ENCODE results near the gene SSTR5.

Gene SSTR5

GRCh38 chr16:1059310-1059709 is 13.2 kb upstream of the SSTR5 start:
- no peaks in the 10 kb centered on the region for H3K36me3 ChIP-seq (ENCODE audit: control insufficient read depth in 1 of 2, insufficient read depth in 2 of 2, low read depth in 1 of 2, low read length in 2 of 2)
- no peak for DNase-seq
- H3K14ac ChIP-seq (ENCODE audit: low read length in 2 of 2) = no peak overlapping the region
- no peak overlapping the region for H3K27ac ChIP-seq (ENCODE audit: low read length, poor library complexity, severe bottlenecking)
- H2AK5ac ChIP-seq (ENCODE audit: low read length, severe bottlenecking) = no peak overlapping the region
- no peak overlapping the region for H3K4me2 ChIP-seq (ENCODE audit: low read length, poor library complexity, severe bottlenecking)
- H3K27me3 ChIP-seq (ENCODE audit: control insufficient read depth in 1 of 2, insufficient read depth in 1 of 2, low read length in 2 of 2) = peaks cover 0 to 24% of the 10 kb centered on the region in 2 experiments
- no peak overlapping the region for H2AFZ ChIP-seq (ENCODE audit: low read depth, low read length)
- no peak overlapping the region for H4K8ac ChIP-seq (ENCODE audit: low read length)
- no peak overlapping the region for H3K18ac ChIP-seq (ENCODE audit: low read depth in 1 of 2, low read length in 2 of 2)
- no peak overlapping the region for H3K4me3 ChIP-seq (ENCODE audit: insufficient read depth in 1 of 2, low read depth in 1 of 2, low read length in 2 of 2)
- H2BK120ac ChIP-seq (ENCODE audit: low read depth, low read length) = no peak overlapping the region
- WGBS = 78% methylated on average over 2 of the region's 3 CpGs
- H3K9ac ChIP-seq (ENCODE audit: low read length) = no peak overlapping the region
- H3K9me3 ChIP-seq (ENCODE audit: control insufficient read depth, low read length) = peaks cover 5% of the 10 kb centered on the region
- H3K23ac ChIP-seq (ENCODE audit: low read length in 2 of 2) = no peak overlapping the region
- H2BK5ac ChIP-seq (ENCODE audit: low read depth, low read length, poor library complexity, severe bottlenecking) = no peak overlapping the region
- H2BK15ac ChIP-seq (ENCODE audit: low read depth, poor library complexity, severe bottlenecking) = no peak overlapping the region
- H3K4me1 ChIP-seq (ENCODE audit: control insufficient read depth, insufficient read depth, low read depth, low read length) = no peaks in the 10 kb centered on the region
- no peaks in the 10 kb centered on the region for H3K79me1 ChIP-seq (replicated peaks; ENCODE audit: low read length, poor library complexity, severe bottlenecking)
- no peak overlapping the region for H3K4ac ChIP-seq (ENCODE audit: low read depth in 1 of 2, low read length in 2 of 2)
- no peak overlapping the region for H4K91ac ChIP-seq (ENCODE audit: low read length)
- no peak overlapping the region for H2BK12ac ChIP-seq (ENCODE audit: low read length in 2 of 2)

- H3K14ac ChIP-seq (ENCODE audit: low read length in 2 of 2) = no peak overlapping the region
- H2BK120ac ChIP-seq (ENCODE audit: low read depth, low read length) = no peak overlapping the region
- no peak overlapping the region for H3K9ac ChIP-seq (ENCODE audit: low read length)
- peaks cover 0 to 29% of the 10 kb centered on the region in 2 experiments for H3K27me3 ChIP-seq (ENCODE audit: control insufficient read depth in 1 of 2, insufficient read depth in 1 of 2, low read length in 2 of 2)
- H4K91ac ChIP-seq (ENCODE audit: low read length) = no peak overlapping the region
- H2AK5ac ChIP-seq (ENCODE audit: low read length, severe bottlenecking) = no peak overlapping the region
- peaks cover 5% of the 10 kb centered on the region for H3K9me3 ChIP-seq (ENCODE audit: control insufficient read depth, low read length)
- no peak overlapping the region for H2AFZ ChIP-seq (ENCODE audit: low read depth, low read length)
- no peak overlapping the region for H3K27ac ChIP-seq (ENCODE audit: low read length, poor library complexity, severe bottlenecking)
- no peak overlapping the region for H3K4ac ChIP-seq (ENCODE audit: low read depth in 1 of 2, low read length in 2 of 2)
- H3K4me1 ChIP-seq (ENCODE audit: control insufficient read depth, insufficient read depth, low read depth, low read length) = no peaks in the 10 kb centered on the region
- no peaks in the 10 kb centered on the region for H3K36me3 ChIP-seq (ENCODE audit: control insufficient read depth in 1 of 2, insufficient read depth in 2 of 2, low read depth in 1 of 2, low read length in 2 of 2)
- H3K79me1 ChIP-seq (replicated peaks; ENCODE audit: low read length, poor library complexity, severe bottlenecking) = no peaks in the 10 kb centered on the region
- H4K8ac ChIP-seq (ENCODE audit: low read length) = no peak overlapping the region
- no peak for DNase-seq
- no peak overlapping the region for H2BK12ac ChIP-seq (ENCODE audit: low read length in 2 of 2)
- no peak overlapping the region for H3K4me2 ChIP-seq (ENCODE audit: low read length, poor library complexity, severe bottlenecking)
- 91% methylated on average over 41 of the region's 42 CpGs for WGBS
- no peak overlapping the region for H2BK15ac ChIP-seq (ENCODE audit: low read depth, poor library complexity, severe bottlenecking)
- H3K4me3 ChIP-seq (ENCODE audit: insufficient read depth in 1 of 2, low read depth in 1 of 2, low read length in 2 of 2) = no peak overlapping the region
- H2BK5ac ChIP-seq (ENCODE audit: low read depth, low read length, poor library complexity, severe bottlenecking) = no peak overlapping the region
- no peak overlapping the region for H3K18ac ChIP-seq (ENCODE audit: low read depth in 1 of 2, low read length in 2 of 2)
- no peak overlapping the region for H3K23ac ChIP-seq (ENCODE audit: low read length in 2 of 2)
Measured at GRCh38 chr16:1060416-1061340, 11.9 kb upstream of the SSTR5 start.

GRCh38 chr16:1061769-1062505 is 10.6 kb upstream of the SSTR5 start:
- Histone ChIP-seq H3K14ac (ENCODE audit: low read length in 2 of 2) (no peak overlapping the region), H3K9me3 (ENCODE audit: control insufficient read depth, low read length) (peaks cover 5% of the 10 kb centered on the region), H2BK5ac (ENCODE audit: low read depth, low read length, poor library complexity, severe bottlenecking) (no peak overlapping the region), H4K8ac (ENCODE audit: low read length) (no peak overlapping the region), H2BK12ac (ENCODE audit: low read length in 2 of 2) (no peak overlapping the region), H3K27ac (ENCODE audit: low read length, poor library complexity, severe bottlenecking) (no peak overlapping the region), H2BK15ac (ENCODE audit: low read depth, poor library complexity, severe bottlenecking) (no peak overlapping the region), H3K4me3 (ENCODE audit: insufficient read depth in 1 of 2, low read depth in 1 of 2, low read length in 2 of 2) (no peak overlapping the region), H3K23ac (ENCODE audit: low read length in 2 of 2) (no peak overlapping the region), H3K36me3 (ENCODE audit: control insufficient read depth in 1 of 2, insufficient read depth in 2 of 2, low read depth in 1 of 2, low read length in 2 of 2) (no peaks in the 10 kb centered on the region), H3K79me1 (replicated peaks; ENCODE audit: low read length, poor library complexity, severe bottlenecking) (no peaks in the 10 kb centered on the region), H3K27me3 (ENCODE audit: control insufficient read depth in 1 of 2, insufficient read depth in 1 of 2, low read length in 2 of 2) (peaks cover 0 to 30% of the 10 kb centered on the region in 2 experiments), H3K9ac (ENCODE audit: low read length) (no peak overlapping the region), H3K4me2 (ENCODE audit: low read length, poor library complexity, severe bottlenecking) (no peak overlapping the region), H2AK5ac (ENCODE audit: low read length, severe bottlenecking) (no peak overlapping the region), H4K91ac (ENCODE audit: low read length) (no peak overlapping the region), H3K4me1 (ENCODE audit: control insufficient read depth, insufficient read depth, low read depth, low read length) (no peaks in the 10 kb centered on the region), H2AFZ (ENCODE audit: low read depth, low read length) (no peak overlapping the region), H3K18ac (ENCODE audit: low read depth in 1 of 2, low read length in 2 of 2) (no peak overlapping the region), H3K4ac (ENCODE audit: low read depth in 1 of 2, low read length in 2 of 2) (no peak overlapping the region), H2BK120ac (ENCODE audit: low read depth, low read length) (no peak overlapping the region)
- WGBS = 90% methylated on average over 43 of the region's 43 CpGs
- no peak for DNase-seq

- H3K79me1 ChIP-seq (replicated peaks; ENCODE audit: low read length, poor library complexity, severe bottlenecking) = no peaks in the 10 kb centered on the region
- no peak overlapping the region for H3K27ac ChIP-seq (ENCODE audit: low read length, poor library complexity, severe bottlenecking)
- H3K4ac ChIP-seq (ENCODE audit: low read depth in 1 of 2, low read length in 2 of 2) = no peak overlapping the region
- H2AFZ ChIP-seq (ENCODE audit: low read depth, low read length) = no peak overlapping the region
- H3K23ac ChIP-seq (ENCODE audit: low read length in 2 of 2) = no peak overlapping the region
- H3K9me3 ChIP-seq (ENCODE audit: control insufficient read depth, low read length) = peaks cover 5% of the 10 kb centered on the region
- no peak overlapping the region for H3K4me3 ChIP-seq (ENCODE audit: insufficient read depth in 1 of 2, low read depth in 1 of 2, low read length in 2 of 2)
- H3K14ac ChIP-seq (ENCODE audit: low read length in 2 of 2) = no peak overlapping the region
- no peak overlapping the region for H2AK5ac ChIP-seq (ENCODE audit: low read length, severe bottlenecking)
- H2BK120ac ChIP-seq (ENCODE audit: low read depth, low read length) = no peak overlapping the region
- no peak overlapping the region for H4K8ac ChIP-seq (ENCODE audit: low read length)
- no peak overlapping the region for H2BK12ac ChIP-seq (ENCODE audit: low read length in 2 of 2)
- H4K91ac ChIP-seq (ENCODE audit: low read length) = no peak overlapping the region
- H3K18ac ChIP-seq (ENCODE audit: low read depth in 1 of 2, low read length in 2 of 2) = no peak overlapping the region
- no peaks in the 10 kb centered on the region for H3K4me1 ChIP-seq (ENCODE audit: control insufficient read depth, insufficient read depth, low read depth, low read length)
- 81% methylated on average over 19 of the region's 20 CpGs for WGBS
- H3K36me3 ChIP-seq (ENCODE audit: control insufficient read depth in 1 of 2, insufficient read depth in 2 of 2, low read depth in 1 of 2, low read length in 2 of 2) = no peaks in the 10 kb centered on the region
- no peak overlapping the region for H3K4me2 ChIP-seq (ENCODE audit: low read length, poor library complexity, severe bottlenecking)
- no peak overlapping the region for H2BK5ac ChIP-seq (ENCODE audit: low read depth, low read length, poor library complexity, severe bottlenecking)
- no peak for DNase-seq
- no peak overlapping the region for H2BK15ac ChIP-seq (ENCODE audit: low read depth, poor library complexity, severe bottlenecking)
- peaks cover 6 to 35% of the 10 kb centered on the region in 2 experiments for H3K27me3 ChIP-seq (ENCODE audit: control insufficient read depth in 1 of 2, insufficient read depth in 1 of 2, low read length in 2 of 2)
- H3K9ac ChIP-seq (ENCODE audit: low read length) = no peak overlapping the region
Measured at GRCh38 chr16:1062895-1063294, 9.7 kb upstream of the SSTR5 start.
